Uterus (tissue), 4 donors: ENCODE data around the gene E2F2. TPM values are rescaled to one million over a fixed set of nuclear protein-coding genes. Genes with fewer than 3 reads are reported as not detected.

Source experiments
- DNase-seq, 2 donors: peaks; one replicate each; pipeline ENCODE4 v3.0.0-alpha.2; 2019 to 2020
- H3K27ac ChIP-seq, 2 donors: fragments of 200-600 bp; sonication (generic); 1 replicate in 1 of 2; 2 replicates in 1 of 2; pipeline ENCODE4 v1.5.1; 2016 to 2018
- H3K27me3 ChIP-seq, 2 donors: fragments of 200-600 bp; sonication (generic); one replicate each; pipeline ENCODE4 v1.5.1; 2018 to 2019; ENCODE audit warnings: control low read depth in 1 of 2
- H3K36me3 ChIP-seq, 2 donors: fragments of 200-600 bp; sonication (generic); one replicate each; pipeline ENCODE4 v1.5.1; 2019; ENCODE audit warnings: control low read depth in 1 of 2
- H3K4me1 ChIP-seq, 2 donors: fragments of 200-600 bp; sonication (generic); one replicate each; pipeline ENCODE4 v1.5.1; 2018 to 2019; ENCODE audit warnings: control low read depth in 1 of 2
- H3K4me3 ChIP-seq, 2 donors: fragments of 200-600 bp; sonication (generic); 1 replicate in 1 of 2; 2 replicates in 1 of 2; pipeline ENCODE4 v1.5.1; 2018 to 2019; ENCODE audit warnings: mild to moderate bottlenecking in 1 of 2
- H3K9me3 ChIP-seq, 2 donors: fragments of 200-600 bp; sonication (generic); one replicate each; pipeline ENCODE4 v1.5.1; 2019; ENCODE audit warnings: control low read depth in 1 of 2
- POLR2A ChIP-seq, 2 donors: fragments of 450-650 bp; IDR thresholded peaks; one replicate each; pipeline ENCODE4 v1.6.1; 2016; ENCODE audit warnings: antibody characterized with exemption in 2 of 2, mild to moderate bottlenecking in 1 of 2, moderate library complexity in 1 of 2
- intact Hi-C: fragments of 100-400 bp; cut with DNase I; formaldehyde crosslinking; loops from one replicate; pipeline ENCODE4 v1.15.1; 2023; ENCODE audit warnings: low total_unique reads
- total RNA-seq, 4 donors: library from RNA; depleted of rRNA in 3 of 4; stranded (reverse); fragments of >200 nt in 3 of 4; gene quantifications; one replicate each; pipeline versions ENCODE4 v1.1.0 to v1.2.4, GENCODE V29; 2014 to 2023
- TF ChIP-seq, protein P1 (sequence below), 4 experiments: fragments of 200-600 bp in 2 of 4; fragments of 450-650 bp in 2 of 4; sonication (generic) in 2 of 4; IDR thresholded peaks; one replicate each; pipeline ENCODE4 v1.5.1; 2016 to 2019; ENCODE audit warnings: antibody characterized with exemption in 4 of 4, mild to moderate bottlenecking in 2 of 4, moderate library complexity in 1 of 4
- donor health status: DM: yes; HTN: yes; CAD: no.

The E2F2 gene
- total RNA-seq, 4 donors from 2014 or later: 0.12 to 4.4 TPM; not detected in 2

DNA sequence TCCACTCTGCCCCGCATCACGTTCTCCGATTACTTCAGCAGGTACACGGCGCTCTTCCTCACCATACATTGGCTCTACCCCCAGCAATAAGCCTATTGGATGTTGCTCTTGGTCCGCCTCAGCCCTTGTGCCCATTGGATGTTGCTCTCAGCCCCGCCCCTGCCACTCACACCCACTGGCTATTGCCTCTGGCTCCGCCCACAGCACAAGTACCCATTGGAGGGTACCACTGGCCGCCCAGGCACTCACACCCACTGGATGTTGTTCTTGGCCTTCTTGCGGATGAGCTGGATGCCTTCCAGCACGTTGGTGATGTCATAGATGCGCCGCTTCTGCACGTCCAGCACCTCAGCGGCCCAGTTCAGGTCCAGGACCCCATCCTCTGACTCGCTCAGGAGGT, 9.4 kb downstream of the E2F2 start:
- Histone ChIP-seq H3K4me3 (no peak overlapping the region), H3K4me1 (no peaks in the 10 kb centered on the region), H3K36me3 (no peaks in the 10 kb centered on the region), H3K27ac (no peak overlapping the region), H3K27me3 (no peaks in the 10 kb centered on the region), H3K9me3 (no peaks in the 10 kb centered on the region)
- intact Hi-C loops: no loop called here
- no peak for DNase-seq
- TF ChIP-seq, protein P1, sequence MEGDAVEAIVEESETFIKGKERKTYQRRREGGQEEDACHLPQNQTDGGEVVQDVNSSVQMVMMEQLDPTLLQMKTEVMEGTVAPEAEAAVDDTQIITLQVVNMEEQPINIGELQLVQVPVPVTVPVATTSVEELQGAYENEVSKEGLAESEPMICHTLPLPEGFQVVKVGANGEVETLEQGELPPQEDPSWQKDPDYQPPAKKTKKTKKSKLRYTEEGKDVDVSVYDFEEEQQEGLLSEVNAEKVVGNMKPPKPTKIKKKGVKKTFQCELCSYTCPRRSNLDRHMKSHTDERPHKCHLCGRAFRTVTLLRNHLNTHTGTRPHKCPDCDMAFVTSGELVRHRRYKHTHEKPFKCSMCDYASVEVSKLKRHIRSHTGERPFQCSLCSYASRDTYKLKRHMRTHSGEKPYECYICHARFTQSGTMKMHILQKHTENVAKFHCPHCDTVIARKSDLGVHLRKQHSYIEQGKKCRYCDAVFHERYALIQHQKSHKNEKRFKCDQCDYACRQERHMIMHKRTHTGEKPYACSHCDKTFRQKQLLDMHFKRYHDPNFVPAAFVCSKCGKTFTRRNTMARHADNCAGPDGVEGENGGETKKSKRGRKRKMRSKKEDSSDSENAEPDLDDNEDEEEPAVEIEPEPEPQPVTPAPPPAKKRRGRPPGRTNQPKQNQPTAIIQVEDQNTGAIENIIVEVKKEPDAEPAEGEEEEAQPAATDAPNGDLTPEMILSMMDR (IDR thresholded peaks at IDR 0.05): no peak
- no peak for TF ChIP-seq POLR2A (IDR thresholded peaks at IDR 0.05)

DNA sequence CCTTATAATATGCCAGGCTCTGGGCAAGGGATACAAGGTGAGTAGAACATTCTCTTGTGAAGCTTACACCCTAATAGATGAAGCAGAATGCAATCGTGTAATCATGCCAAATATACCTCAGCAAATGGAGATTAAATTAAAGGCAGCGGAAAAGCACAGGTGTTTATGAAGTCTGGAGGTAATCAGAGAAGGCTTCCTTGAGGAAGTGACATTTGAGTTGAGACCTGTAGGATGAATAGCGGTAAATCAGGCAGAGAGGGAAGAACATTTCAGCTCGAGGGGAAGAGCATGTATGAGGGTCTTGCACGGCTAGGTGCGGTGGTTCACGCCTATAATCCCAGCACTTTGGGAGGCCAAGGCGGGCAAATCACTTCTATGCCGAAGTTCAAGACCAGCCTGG, 13.5 kb downstream of the E2F2 start:
- DNase-seq: no peak

DNA sequence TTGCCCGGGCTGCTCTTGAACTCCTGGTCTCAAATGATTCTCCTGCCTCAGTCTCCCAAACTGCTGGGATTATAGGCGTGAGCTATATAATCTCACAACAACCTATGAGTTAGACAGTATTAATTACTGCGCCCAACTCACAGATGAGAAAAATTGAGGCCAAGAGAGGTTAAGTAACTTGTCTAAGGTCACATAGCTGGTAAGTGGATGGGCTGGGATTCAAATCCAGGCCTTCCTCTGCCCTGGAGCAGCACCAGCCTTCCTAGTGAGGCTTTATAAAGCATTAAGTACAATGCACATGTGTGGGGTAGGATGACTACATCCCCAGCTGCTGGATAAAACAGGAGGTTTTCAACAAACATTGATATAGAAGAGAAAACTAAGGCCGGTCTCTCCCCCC, 15.1 kb downstream of the E2F2 start:
- DNase-seq: no peak
- TF ChIP-seq POLR2A (IDR thresholded peaks at IDR 0.05): no peak
- intact Hi-C loops: no loop called here
- Histone ChIP-seq H3K27me3 (no peaks in the 10 kb centered on the region), H3K9me3 (no peaks in the 10 kb centered on the region), H3K4me3 (no peak overlapping the region), H3K36me3 (no peaks in the 10 kb centered on the region), H3K4me1 (no peaks in the 10 kb centered on the region), H3K27ac (no peak overlapping the region)

More for the DNA sequence above, 13.5 kb downstream of the E2F2 start:
- no peaks in the 10 kb centered on the region for H3K4me1 ChIP-seq
- no peaks in the 10 kb centered on the region for H3K9me3 ChIP-seq
- no peak overlapping the region for H3K27ac ChIP-seq
- no peaks in the 10 kb centered on the region for H3K27me3 ChIP-seq
- no peak for TF ChIP-seq POLR2A (IDR thresholded peaks at IDR 0.05)
- TF ChIP-seq, protein P1 (IDR thresholded peaks at IDR 0.05): no peak
- H3K36me3 ChIP-seq: no peaks in the 10 kb centered on the region
- H3K4me3 ChIP-seq: no peak overlapping the region
- intact Hi-C loops: no loop called here

DNA sequence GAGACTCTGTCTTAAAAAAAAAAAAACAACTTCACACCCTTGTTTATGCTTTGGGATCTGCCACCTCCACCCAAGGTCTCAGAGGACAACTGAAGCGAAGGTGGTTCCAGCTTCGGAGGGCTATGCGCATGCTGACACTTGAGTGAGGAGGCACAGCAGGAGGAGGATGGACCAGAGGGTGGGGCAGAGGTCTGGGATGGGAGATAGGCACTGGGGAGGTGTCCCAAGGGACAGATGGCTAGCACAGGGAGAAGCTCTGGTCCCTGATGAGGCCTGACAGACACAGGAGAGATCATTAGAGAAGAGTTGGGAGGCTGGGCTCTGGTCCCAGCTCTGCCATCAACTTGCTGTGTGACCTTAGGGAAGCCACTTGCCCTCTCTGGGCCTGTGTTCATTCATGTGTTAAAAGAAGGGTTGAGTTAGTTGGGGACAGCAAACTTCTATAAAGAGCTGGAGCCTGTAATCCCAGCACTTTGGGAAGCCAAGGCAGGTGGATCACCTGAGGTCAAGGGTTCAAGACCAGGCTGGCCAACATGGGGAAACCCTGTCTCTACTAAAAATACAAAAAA, 16.8 kb downstream of the E2F2 start:
- intact Hi-C loops: no loop called here
- TF ChIP-seq, protein P1 (IDR thresholded peaks at IDR 0.05): no peak
- no peak for TF ChIP-seq POLR2A (IDR thresholded peaks at IDR 0.05)
- no peak overlapping the region for H3K27ac ChIP-seq

DNA sequence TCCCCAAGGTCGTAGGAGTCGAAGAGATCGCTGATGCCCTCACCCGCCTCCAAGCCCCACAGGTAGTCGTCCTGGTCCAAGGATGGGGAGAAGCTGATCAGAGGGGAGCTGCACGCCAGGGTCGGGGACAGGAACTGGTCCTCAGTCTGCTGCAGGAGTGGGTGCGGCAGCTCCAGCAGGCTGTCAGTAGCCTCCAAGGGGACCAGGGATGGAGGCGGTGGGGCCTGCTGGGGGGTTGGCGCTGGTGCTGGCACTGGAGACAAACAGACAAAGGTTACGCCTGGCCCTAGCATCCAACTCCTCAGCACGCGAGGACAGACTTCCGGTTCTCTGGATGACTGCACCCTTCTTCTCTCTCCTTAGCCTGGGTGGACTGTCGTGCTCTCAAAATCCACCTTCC, 21.1 kb downstream of the E2F2 start:
- Histone ChIP-seq H3K9me3 (no peaks in the 10 kb centered on the region), H3K4me1 (no peaks in the 10 kb centered on the region), H3K36me3 (no peaks in the 10 kb centered on the region), H3K27ac (no peak overlapping the region), H3K27me3 (no peaks in the 10 kb centered on the region), H3K4me3 (no peak overlapping the region)
- intact Hi-C loops: no loop called here
- TF ChIP-seq, protein P1 (IDR thresholded peaks at IDR 0.05): no peak
- TF ChIP-seq POLR2A (IDR thresholded peaks at IDR 0.05): no peak
- DNase-seq: no peak

More for the DNA sequence above, 16.8 kb downstream of the E2F2 start:
- Histone ChIP-seq H3K4me3 (no peak overlapping the region), H3K9me3 (no peaks in the 10 kb centered on the region), H3K4me1 (no peaks in the 10 kb centered on the region), H3K27me3 (no peaks in the 10 kb centered on the region), H3K36me3 (no peaks in the 10 kb centered on the region)
- no peak for DNase-seq
